KMS-11 (cell line): ENCODE data around the gene FSHR.

Experiments
- H2AFZ ChIP-seq: fragments of 200-600 bp; sonication (generic); 2 replicates; pipeline ENCODE4 v1.6.1; 2016; ENCODE audit warnings: antibody characterized with exemption, mixed run types, low read depth
- H3K27ac ChIP-seq: fragments of 200-600 bp; sonication (generic); 2 replicates; pipeline ENCODE4 v1.6.1; 2016; ENCODE audit warnings: mild to moderate bottlenecking, mixed run types
- H3K27me3 ChIP-seq: fragments of 200-600 bp; sonication (generic); 2 replicates; pipeline ENCODE4 v1.6.1; 2017; ENCODE audit warnings: mild to moderate bottlenecking, low read depth, mixed run types, moderate library complexity; ENCODE audit not compliant: insufficient read depth
- H3K36me3 ChIP-seq: fragments of 200-600 bp; sonication (generic); 2 replicates; pipeline ENCODE4 v1.6.1; 2017; ENCODE audit warnings: mild to moderate bottlenecking, mixed run types; ENCODE audit not compliant: insufficient read depth
- H3K4me1 ChIP-seq: fragments of 200-600 bp; sonication (generic); 2 replicates; pipeline ENCODE4 v1.6.1; 2016; ENCODE audit warnings: mild to moderate bottlenecking, low read depth, mixed run types; ENCODE audit not compliant: poor library complexity, severe bottlenecking
- H3K4me2 ChIP-seq: fragments of 200-600 bp; sonication (generic); 2 replicates; pipeline ENCODE4 v1.7.0; 2016; ENCODE audit warnings: mild to moderate bottlenecking, mixed run types
- H3K4me3 ChIP-seq: fragments of 200-600 bp; sonication (generic); IDR thresholded peaks from 2 replicates; pipeline ENCODE4 v1.6.1; 2017; ENCODE audit warnings: low read depth, low read length, mixed read lengths; ENCODE audit not compliant: insufficient read depth
- H3K79me2 ChIP-seq: fragments of 200-600 bp; sonication (generic); 2 replicates; pipeline ENCODE4 v1.6.1; 2016; ENCODE audit warnings: low read depth, mixed run types; ENCODE audit not compliant: insufficient read depth
- H3K9ac ChIP-seq: fragments of 200-600 bp; sonication (generic); 2 replicates; pipeline ENCODE4 v1.6.1; 2016; ENCODE audit warnings: mild to moderate bottlenecking, mixed run types
- H4K20me1 ChIP-seq: fragments of 200-600 bp; sonication (generic); 2 replicates; pipeline ENCODE4 v1.6.1; 2016; ENCODE audit warnings: mild to moderate bottlenecking, mixed run types; ENCODE audit not compliant: insufficient read depth
- CTCF ChIP-seq: fragments of 200-600 bp; sonication (generic); conservative IDR thresholded peaks from 2 replicates; pipeline ENCODE4 v1.6.1; 2017; ENCODE audit warnings: low read depth, mild to moderate bottlenecking, antibody characterized with exemption, low read length, moderate library complexity, mixed read lengths

The FSHR gene

GRCh38 chr2:49113046-49113445 lies 41.3 kb downstream of the FSHR start:
- no peak for TF ChIP-seq CTCF
- no peak overlapping the region for H2AFZ ChIP-seq

GRCh38 chr2:49111456-49111855 lies 42.9 kb downstream of the FSHR start:
- Histone ChIP-seq H3K79me2 (no peaks in the 10 kb centered on the region), H4K20me1 (no peaks in the 10 kb centered on the region), H3K9ac (no peak overlapping the region), H3K4me3 (no peak overlapping the region), H3K4me1 (peaks cover 11% of the 10 kb centered on the region), H3K27ac (no peak overlapping the region), H3K36me3 (no peaks in the 10 kb centered on the region), H3K27me3 (no peaks in the 10 kb centered on the region), H3K4me2 (no peak overlapping the region), H2AFZ (no peak overlapping the region)
- TF ChIP-seq CTCF, result no peak

More at GRCh38 chr2:49113046-49113445, 41.3 kb downstream of the FSHR start:
- Histone ChIP-seq H3K4me3 (no peak overlapping the region), H3K4me1 (peaks cover 12% of the 10 kb centered on the region), H3K4me2 (no peak overlapping the region), H3K79me2 (no peaks in the 10 kb centered on the region), H3K36me3 (no peaks in the 10 kb centered on the region), H4K20me1 (no peaks in the 10 kb centered on the region), H3K27me3 (no peaks in the 10 kb centered on the region), H3K27ac (no peak overlapping the region), H3K9ac (no peak overlapping the region)

- no peaks in the 10 kb centered on the region for H3K27me3 ChIP-seq
- no peaks in the 10 kb centered on the region for H3K36me3 ChIP-seq
- TF ChIP-seq CTCF, result no peak
- H3K4me2 ChIP-seq, result no peak overlapping the region
- no peak overlapping the region for H3K4me3 ChIP-seq
- no peak overlapping the region for H3K27ac ChIP-seq
- H3K4me1 ChIP-seq, result peaks cover 6% of the 10 kb centered on the region
- H3K9ac ChIP-seq, result no peak overlapping the region
- no peak overlapping the region for H2AFZ ChIP-seq
- H4K20me1 ChIP-seq, result no peaks in the 10 kb centered on the region
- no peaks in the 10 kb centered on the region for H3K79me2 ChIP-seq
These were observed 43.3 kb downstream of the FSHR start for GRCh38 chr2:49111006-49111405.

- no peaks in the 10 kb centered on the region for H3K36me3 ChIP-seq
- H4K20me1 ChIP-seq, result no peaks in the 10 kb centered on the region
- H3K27ac ChIP-seq, result no peak overlapping the region
- H3K9ac ChIP-seq, result no peak overlapping the region
- H3K27me3 ChIP-seq, result no peaks in the 10 kb centered on the region
- H3K4me3 ChIP-seq, result no peak overlapping the region
- no peak for TF ChIP-seq CTCF
- no peak overlapping the region for H2AFZ ChIP-seq
- no peak overlapping the region for H3K4me2 ChIP-seq
- H3K4me1 ChIP-seq, result peaks cover 2% of the 10 kb centered on the region
- no peaks in the 10 kb centered on the region for H3K79me2 ChIP-seq
These were observed 43.7 kb downstream of the FSHR start for GRCh38 chr2:49110571-49110970.
